Psoas muscle (tissue), 8 donors: Measurements from ENCODE around the gene SULF2. TPM values are rescaled to one million over a fixed set of nuclear protein-coding genes. Genes with fewer than 3 reads are reported as not detected.

ENCODE experiments used
- ATAC-seq, 4 donors: fragments of 200-7000 bp; cut with Tn5 transposase; one replicate each; pipeline ENCODE4 v1.9.1; 2020; ENCODE audit warnings: moderate library complexity in 3 of 4, mild to moderate bottlenecking in 2 of 4
- DNase-seq, 2 donors: peaks; one replicate each; pipeline ENCODE4 v3.0.0-alpha.2; 2020
- H3K27ac ChIP-seq: fragments of 200-600 bp; one replicate; pipeline ENCODE4 v1.8.0; 2022
- H3K27me3 ChIP-seq, 3 donors: fragments of 200-600 bp in 1 of 3; one replicate each; pipeline versions ENCODE4 v1.6.1 to v1.8.0; 2013 to 2022; ENCODE audit warnings: low read length in 2 of 3, mild to moderate bottlenecking in 2 of 3, moderate library complexity in 1 of 3; ENCODE audit not compliant: insufficient read depth in 3 of 3
- H3K36me3 ChIP-seq, 2 donors: fragments of 200-600 bp in 1 of 2; one replicate each; pipeline versions ENCODE4 v1.6.1 to v1.8.0; 2013 to 2022; ENCODE audit warnings: low read depth in 1 of 2, mild to moderate bottlenecking in 1 of 2, moderate library complexity in 1 of 2; ENCODE audit not compliant: insufficient read depth in 1 of 2
- H3K4me1 ChIP-seq: fragments of 200-600 bp; one replicate; pipeline ENCODE4 v1.8.0; 2022
- H3K4me3 ChIP-seq: fragments of 200-600 bp; one replicate; pipeline ENCODE4 v1.8.0; 2022; ENCODE audit warnings: mild to moderate bottlenecking
- H3K9me3 ChIP-seq: fragments of 200-600 bp; one replicate; pipeline ENCODE4 v1.8.0; 2022
- CTCF ChIP-seq: fragments of 200-600 bp; IDR thresholded peaks from one replicate; pipeline ENCODE4 v1.8.0; 2022; ENCODE audit warnings: antibody characterized with exemption
- WGBS, 3 donors: extraction: QIAGEN DNeasy Blood & Tissue Kit; methylation state at CpG; one replicate each; pipeline versions ENCODE4 v1.1.6 to v1.1.7; 2013; 5-methylcytosine and 5-hydroxymethylcytosine counted together
- intact Hi-C, 2 donors: fragments of 100-400 bp; cut with DNase I; formaldehyde crosslinking; loops; one replicate each; pipeline versions ENCODE4 v1.11.0 to v1.14.2; 2022
- polyA plus RNA-seq, 3 donors: library from polyadenylated mRNA; stranded (reverse); fragments of 200-250 nt; gene quantifications; one replicate each; pipeline ENCODE4 v1.2.3, GENCODE V29; 2013
- total RNA-seq, 4 donors: library from RNA; stranded (reverse); fragmentation: NEBNext Ultra II Directional in 2 of 4; extraction: Animal tissue kit (Norgen Biotek cat#: 25700) in 2 of 4; gene quantifications; one replicate each; pipeline versions ENCODE4 v1.2.1 to v1.2.4, GENCODE V29; 2021 to 2023
- donor health status: healthy with polysubstance abuse.
- donor health status: DM: no; HTN: no; CAD: no; lungs with moderate emphysema.
- donor health status: Bipolar disorder and iron deficiency.
- donor health status: healthy.
- donor health status: DM: yes; HTN: yes; CAD: no.
- donor health status: DM: no; HTN: no; CAD: no.
- donor health status: DM: no; HTN: no; CAD: no.
- donor health status: DM: yes; HTN: yes; CAD: no.

The SULF2 gene
- total and polyA plus RNA-seq, 7 donors = 5.3 to 23.3 (median 11.6) TPM

GRCh38 chr20:47821481-47822100 lies 36.3 kb upstream of the SULF2 start:
- intact Hi-C loops = no loop called here
- Histone ChIP-seq H3K4me1 (no peaks in the 10 kb centered on the region), H3K27ac (no peak overlapping the region), H3K4me3 (no peak overlapping the region), H3K36me3 (no peaks in the 10 kb centered on the region), H3K27me3 (peaks cover 0 to 7% (median 4%) of the 10 kb centered on the region in 3 donors), H3K9me3 (no peaks in the 10 kb centered on the region)
- ATAC-seq = no peak
- no peak for DNase-seq
- 53 to 65% (median 62%) methylated on average over 13 of the region's 13 CpGs for WGBS, 3 donors
- no peak for TF ChIP-seq CTCF

- no peak for TF ChIP-seq CTCF
- Histone ChIP-seq H3K36me3 (no peaks in the 10 kb centered on the region), H3K4me3 (no peak overlapping the region), H3K27ac (no peak overlapping the region), H3K4me1 (no peaks in the 10 kb centered on the region), H3K9me3 (peaks cover 2% of the 10 kb centered on the region), H3K27me3 (peaks cover 0 to 9% (median 7%) of the 10 kb centered on the region in 3 donors)
- WGBS, 3 donors = 67 to 74% (median 72%) methylated on average over 14 of the region's 14 CpGs
- ATAC-seq = no peak
- DNase-seq = no peak
- intact Hi-C loops = no loop called here
Measured at GRCh38 chr20:47818996-47819609, 33.8 kb upstream of the SULF2 start.

GRCh38 chr20:47818466-47818865 lies 33.2 kb upstream of the SULF2 start:
- DNase-seq (no peak), ATAC-seq (no peak)
- intact Hi-C loops = no loop called here

GRCh38 chr20:47818016-47818415 lies 32.7 kb upstream of the SULF2 start:
- intact Hi-C loops = no loop called here
- Histone ChIP-seq H3K27ac (no peak overlapping the region), H3K36me3 (no peaks in the 10 kb centered on the region), H3K9me3 (peaks cover 9% of the 10 kb centered on the region), H3K4me1 (no peaks in the 10 kb centered on the region), H3K27me3 (peaks cover 0 to 9% (median 7%) of the 10 kb centered on the region in 3 donors), H3K4me3 (no peak overlapping the region)
- ATAC-seq (no peak), DNase-seq (no peak)
- TF ChIP-seq CTCF = no peak
- 45 to 50% (median 50%) methylated on average over 3 of the region's 3 CpGs for WGBS, 3 donors

More at GRCh38 chr20:47818466-47818865, 33.2 kb upstream of the SULF2 start:
- H3K27ac ChIP-seq = no peak overlapping the region
- TF ChIP-seq CTCF = no peak
- no peak overlapping the region for H3K4me3 ChIP-seq
- H3K27me3 ChIP-seq = peaks cover 0 to 9% (median 7%) of the 10 kb centered on the region in 3 donors
- WGBS, 3 donors = 67 to 78% (median 71%) methylated on average over 7 of the region's 7 CpGs
- no peaks in the 10 kb centered on the region for H3K4me1 ChIP-seq
- peaks cover 4% of the 10 kb centered on the region for H3K9me3 ChIP-seq
- H3K36me3 ChIP-seq = no peaks in the 10 kb centered on the region
